ENCODE measurements around the gene ANKMY2. TPM values are rescaled to one million over a fixed set of nuclear protein-coding genes. Genes with fewer than 3 reads are reported as not detected.

The ANKMY2 gene
- total RNA-seq, 1 donor from 2014 or later: 68.5 TPM

GRCh38 chr7:16616122-16616521 lies 29.4 kb downstream of the ANKMY2 start:
- TF ChIP-seq EZH2phosphoT487 (IDR thresholded peaks at IDR 0.05): no peak
- TF ChIP-seq EZH2 (IDR thresholded peaks at IDR 0.05): no peak
- TF ChIP-seq CTCF (IDR thresholded peaks at IDR 0.05): no peak
- Histone ChIP-seq H3K27ac (peak overlapping the region; percentile 76), H3K27me3 (no peaks in the 10 kb centered on the region), H3K9ac (no peak overlapping the region), H4K20me1 (ENCODE audit: low read depth) (no peaks in the 10 kb centered on the region), H3K9me3 (ENCODE audit: low read depth) (no peaks in the 10 kb centered on the region), H3K4me2 (no peak overlapping the region), H3K4me3 (no peak overlapping the region), H3K36me3 (no peaks in the 10 kb centered on the region), H3K4me1 (peaks cover 20% of the 10 kb centered on the region), H3K79me2 (ENCODE audit: low read depth) (no peaks in the 10 kb centered on the region), H3F3A (ENCODE audit: low read depth) (no peaks in the 10 kb centered on the region), H2AFZ (replicated peaks) (no peak overlapping the region)
- Mint-ChIP-seq H3K27me3 (ENCODE audit: insufficient read depth, low read depth) (no peaks in the 10 kb centered on the region), H3K27ac (no peak overlapping the region), H3K4me1 (peaks cover 7% of the 10 kb centered on the region), H3K36me3 (peaks cover 43% of the 10 kb centered on the region), H3K9me3 (no peaks in the 10 kb centered on the region), H3K4me3 (no peak overlapping the region)
- no peak for DNase-seq (ENCODE audit: low spot score)

- Histone ChIP-seq H2AFZ (replicated peaks) (no peak overlapping the region), H3K9me3 (ENCODE audit: low read depth) (no peaks in the 10 kb centered on the region), H3K79me2 (ENCODE audit: low read depth) (no peaks in the 10 kb centered on the region), H3K4me2 (peak overlapping the region; percentile 49), H3K9ac (no peak overlapping the region), H3K27ac (peak overlapping the region; percentile 68), H3K36me3 (no peaks in the 10 kb centered on the region), H3K27me3 (no peaks in the 10 kb centered on the region), H3F3A (ENCODE audit: low read depth) (no peaks in the 10 kb centered on the region), H4K20me1 (ENCODE audit: low read depth) (no peaks in the 10 kb centered on the region), H3K4me3 (no peak overlapping the region), H3K4me1 (peaks cover 20% of the 10 kb centered on the region)
- H3K27ac Mint-ChIP-seq: peak overlapping the region; percentile 67
- DNase-seq (ENCODE audit: low spot score): peak; percentile 67
- peaks cover 35% of the 10 kb centered on the region for H3K36me3 Mint-ChIP-seq
- no peaks in the 10 kb centered on the region for H3K9me3 Mint-ChIP-seq
- H3K4me1 Mint-ChIP-seq: peaks cover 7% of the 10 kb centered on the region
- no peaks in the 10 kb centered on the region for H3K27me3 Mint-ChIP-seq (ENCODE audit: insufficient read depth, low read depth)
- no peak overlapping the region for H3K4me3 Mint-ChIP-seq
- no peak for TF ChIP-seq EZH2phosphoT487 (IDR thresholded peaks at IDR 0.05)
- no peak for TF ChIP-seq EZH2 (IDR thresholded peaks at IDR 0.05)
- TF ChIP-seq CTCF (IDR thresholded peaks at IDR 0.05): no peak
Measured at GRCh38 chr7:16615228-16615627, 30.3 kb downstream of the ANKMY2 start.

- Mint-ChIP-seq H3K9me3 (no peaks in the 10 kb centered on the region), H3K27ac (no peak overlapping the region), H3K27me3 (ENCODE audit: insufficient read depth, low read depth) (no peaks in the 10 kb centered on the region), H3K36me3 (peaks cover 29% of the 10 kb centered on the region), H3K4me3 (no peak overlapping the region), H3K4me1 (peaks cover 7% of the 10 kb centered on the region)
- TF ChIP-seq CTCF (IDR thresholded peaks at IDR 0.05): no peak
- no peak for TF ChIP-seq EZH2phosphoT487 (IDR thresholded peaks at IDR 0.05)
- no peak for TF ChIP-seq EZH2 (IDR thresholded peaks at IDR 0.05)
- Histone ChIP-seq H3K27ac (no peak overlapping the region), H4K20me1 (ENCODE audit: low read depth) (no peaks in the 10 kb centered on the region), H3K4me1 (peaks cover 17% of the 10 kb centered on the region), H3F3A (ENCODE audit: low read depth) (no peaks in the 10 kb centered on the region), H2AFZ (replicated peaks) (no peak overlapping the region), H3K9ac (no peak overlapping the region), H3K36me3 (no peaks in the 10 kb centered on the region), H3K27me3 (no peaks in the 10 kb centered on the region), H3K4me2 (no peak overlapping the region), H3K4me3 (no peak overlapping the region), H3K79me2 (ENCODE audit: low read depth) (no peaks in the 10 kb centered on the region), H3K9me3 (ENCODE audit: low read depth) (no peaks in the 10 kb centered on the region)
- no peak for DNase-seq (ENCODE audit: low spot score)
Measured at GRCh38 chr7:16611711-16612110, 33.8 kb downstream of the ANKMY2 start.
